HepG2 (cell line): Measurements from ENCODE around the gene GGTLC3.
"Not testable (repeated sequence)": the region's sequence is repeated elsewhere in the genome, so short reads cannot be mapped to it uniquely, and the experiment has no call there.

Source experiments
- CTCF ChIP-seq: sonication (generic); formaldehyde crosslinking; IDR thresholded peaks from 2 replicates; pipeline ENCODE4 v1.5.0; 2020; ENCODE audit warnings: mild to moderate bottlenecking, missing genetic modification reagents, moderate library complexity
- ELF4 ChIP-seq: sonication (generic); formaldehyde crosslinking; IDR thresholded peaks from 2 replicates; pipeline ENCODE4 v1.5.0; 2020; ENCODE audit warnings: missing genetic modification reagents, mild to moderate bottlenecking, moderate library complexity, borderline replicate concordance
- ERF ChIP-seq: IDR thresholded peaks from 2 replicates; pipeline ENCODE4 v1.6.1; 2018; ENCODE audit warnings: missing biosample characterization, missing genetic modification reagents
- NR2C2 ChIP-seq: sonication (generic); formaldehyde crosslinking; IDR thresholded peaks from 2 replicates; pipeline ENCODE4 v1.4.0; 2020; ENCODE audit warnings: missing genetic modification reagents, mild to moderate bottlenecking, moderate library complexity, borderline replicate concordance
- TCF12 ChIP-seq, 2 experiments: fragments of 450-650 bp in 1 of 2; sonication (generic) in 1 of 2; formaldehyde crosslinking in 1 of 2; IDR thresholded peaks; 2 replicates each; pipeline versions ENCODE4 v1.6.1 to v1.8.0; 2017 to 2022; ENCODE audit warnings: antibody characterized with exemption in 1 of 2, mild to moderate bottlenecking in 1 of 2, missing genetic modification reagents in 1 of 2, moderate library complexity in 1 of 2
- THRA ChIP-seq: sonication (generic); formaldehyde crosslinking; IDR thresholded peaks from 2 replicates; pipeline ENCODE4 v1.4.0; 2020; ENCODE audit warnings: missing genetic modification reagents, borderline replicate concordance
- TOE1 ChIP-seq: sonication (generic); formaldehyde crosslinking; IDR thresholded peaks from 2 replicates; pipeline ENCODE4 v1.4.0; 2020; ENCODE audit warnings: mild to moderate bottlenecking, missing genetic modification reagents
- ZBTB7A ChIP-seq: sonication (generic); formaldehyde crosslinking; IDR thresholded peaks from 2 replicates; pipeline ENCODE4 v1.8.0; 2022; ENCODE audit warnings: mild to moderate bottlenecking, missing genetic modification reagents
- ZNF629 ChIP-seq: sonication (generic); formaldehyde crosslinking; conservative IDR thresholded peaks from 2 replicates; pipeline ENCODE4 v1.5.0; 2020; ENCODE audit warnings: missing genetic modification reagents
- TF ChIP-seq, protein P1 (sequence below): sonication (generic); formaldehyde crosslinking; IDR thresholded peaks from 2 replicates; pipeline ENCODE4 v1.5.0; 2020; ENCODE audit warnings: missing genetic modification reagents
- TF ChIP-seq, protein P2 (sequence below): sonication (generic); formaldehyde crosslinking; IDR thresholded peaks from 2 replicates; pipeline ENCODE4 v1.8.0; 2023; ENCODE audit warnings: mild to moderate bottlenecking, missing genetic modification reagents

DNA sequence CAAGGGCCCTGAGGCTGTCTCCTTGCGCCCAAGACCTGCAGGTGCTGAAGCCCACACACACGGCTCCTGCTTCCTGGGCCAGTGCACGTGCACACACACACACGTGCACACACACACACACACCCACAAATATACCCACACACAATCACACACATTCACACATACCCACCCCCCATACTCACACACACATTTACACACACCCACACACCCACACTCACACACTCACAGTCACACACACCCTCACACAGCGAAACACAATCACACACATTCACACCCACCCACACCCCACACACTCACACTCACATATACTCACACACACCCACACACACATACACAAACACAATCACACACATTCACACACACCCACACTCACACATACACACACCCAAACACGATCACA lies 6.6 kb downstream of the GGTLC3 start:
- TF ChIP-seq CTCF (CRISPR knock-in tag); THRA (CRISPR knock-in tag); ZBTB7A (CRISPR knock-in tag); ERF; TOE1 (CRISPR knock-in tag); TCF12 (IDR thresholded peaks at IDR 0.05); TCF12 (CRISPR knock-in tag; IDR thresholded peaks at IDR 0.05); ELF4 (CRISPR knock-in tag); ZNF629 (CRISPR knock-in tag); NR2C2 (CRISPR knock-in tag): not testable (repeated sequence)
- TF ChIP-seq, protein P1, sequence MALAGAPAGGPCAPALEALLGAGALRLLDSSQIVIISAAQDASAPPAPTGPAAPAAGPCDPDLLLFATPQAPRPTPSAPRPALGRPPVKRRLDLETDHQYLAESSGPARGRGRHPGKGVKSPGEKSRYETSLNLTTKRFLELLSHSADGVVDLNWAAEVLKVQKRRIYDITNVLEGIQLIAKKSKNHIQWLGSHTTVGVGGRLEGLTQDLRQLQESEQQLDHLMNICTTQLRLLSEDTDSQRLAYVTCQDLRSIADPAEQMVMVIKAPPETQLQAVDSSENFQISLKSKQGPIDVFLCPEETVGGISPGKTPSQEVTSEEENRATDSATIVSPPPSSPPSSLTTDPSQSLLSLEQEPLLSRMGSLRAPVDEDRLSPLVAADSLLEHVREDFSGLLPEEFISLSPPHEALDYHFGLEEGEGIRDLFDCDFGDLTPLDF (CRISPR knock-in tag) = not testable (repeated sequence)
- TF ChIP-seq, protein P2, sequence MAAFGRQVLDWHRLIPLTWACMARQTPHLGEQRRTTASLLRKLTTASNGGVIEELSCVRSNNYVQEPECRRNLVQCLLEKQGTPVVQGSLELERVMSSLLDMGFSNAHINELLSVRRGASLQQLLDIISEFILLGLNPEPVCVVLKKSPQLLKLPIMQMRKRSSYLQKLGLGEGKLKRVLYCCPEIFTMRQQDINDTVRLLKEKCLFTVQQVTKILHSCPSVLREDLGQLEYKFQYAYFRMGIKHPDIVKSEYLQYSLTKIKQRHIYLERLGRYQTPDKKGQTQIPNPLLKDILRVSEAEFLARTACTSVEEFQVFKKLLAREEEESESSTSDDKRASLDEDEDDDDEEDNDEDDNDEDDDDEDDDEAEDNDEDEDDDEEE (CRISPR knock-in tag) = not testable (repeated sequence)
